DOHH2 (cell line): ENCODE results near the gene RPRD1B.

Source experiments
- CTCF ChIP-seq: fragments of 200-600 bp; sonication (generic); IDR thresholded peaks from one replicate; pipeline ENCODE4 v1.5.1; 2014; ENCODE audit warnings: antibody characterized with exemption, mild to moderate bottlenecking, low read depth, low read length; ENCODE audit not compliant: poor library complexity, severe bottlenecking
- EZH2phosphoT487 ChIP-seq: fragments of 200-600 bp; sonication (generic); IDR thresholded peaks from 2 replicates; pipeline ENCODE4 v1.6.1; 2017; ENCODE audit warnings: borderline replicate concordance, mild to moderate bottlenecking, antibody characterized with exemption, low read length, moderate library complexity, mixed read lengths

DNA sequence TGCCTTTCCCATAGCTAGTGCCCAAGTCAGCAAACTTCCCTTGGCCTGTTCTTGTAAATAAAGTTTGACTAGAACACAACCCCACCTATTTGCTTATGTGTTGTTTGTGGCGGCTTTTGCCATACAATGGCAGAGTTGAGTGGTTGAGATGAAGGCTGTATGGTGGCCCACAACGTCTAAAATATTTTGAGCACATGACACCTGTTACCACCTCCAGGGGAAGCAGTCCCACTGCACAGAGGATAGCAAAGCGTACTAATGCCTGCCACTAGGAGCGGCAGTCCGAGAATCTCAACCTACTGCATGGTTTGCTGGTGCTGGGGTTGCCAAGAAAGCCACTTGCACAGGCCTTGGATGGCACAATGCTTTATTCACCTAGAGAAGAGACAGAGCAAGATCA is 72.9 kb downstream of the RPRD1B start:
- TF ChIP-seq CTCF (no peak), EZH2phosphoT487 (no peak)
